ENCODE results near the gene TUBB8.
"Not testable (repeated sequence)": the region's sequence is repeated elsewhere in the genome, so short reads cannot be mapped to it uniquely, and the experiment has no call there.

Gene TUBB8

GRCh38 chr10:87177-88080 lies 38.3 kb upstream of the TUBB8 start:
- Histone ChIP-seq H3K27ac (ENCODE audit: insufficient read depth, low read length, poor library complexity, severe bottlenecking) (no peak overlapping the region), H3K36me3 (ENCODE audit: control insufficient read depth, insufficient read depth, low read length) (no peaks in the 10 kb centered on the region), H3K4me3 (ENCODE audit: insufficient read depth, low read depth, low read length, poor library complexity, severe bottlenecking) (no peak overlapping the region), H3K4me1 (ENCODE audit: control insufficient read depth, insufficient read depth, low read length, poor library complexity, severe bottlenecking) (no peaks in the 10 kb centered on the region), H3K9me3 (ENCODE audit: control insufficient read depth, low read length) (no peaks in the 10 kb centered on the region), H3K27me3 (replicated peaks; ENCODE audit: control insufficient read depth, insufficient read depth, low read length, poor library complexity, severe bottlenecking) (no peaks in the 10 kb centered on the region)
- no peak for DNase-seq

GRCh38 chr10:86031-86430 lies 36.9 kb upstream of the TUBB8 start:
- H3K27ac ChIP-seq (ENCODE audit: insufficient read depth, low read length, poor library complexity, severe bottlenecking): no peak overlapping the region

GRCh38 chr10:85044-85443 lies 35.9 kb upstream of the TUBB8 start:
- no peak overlapping the region for H3K4me3 ChIP-seq (ENCODE audit: insufficient read depth, low read depth, low read length, poor library complexity, severe bottlenecking)
- H3K27me3 ChIP-seq (replicated peaks; ENCODE audit: control insufficient read depth, insufficient read depth, low read length, poor library complexity, severe bottlenecking): peaks cover 6% of the 10 kb centered on the region
- H3K27ac ChIP-seq (ENCODE audit: insufficient read depth, low read length, poor library complexity, severe bottlenecking): no peak overlapping the region
- no peaks in the 10 kb centered on the region for H3K36me3 ChIP-seq (ENCODE audit: control insufficient read depth, insufficient read depth, low read length)
- DNase-seq: no peak
- H3K9me3 ChIP-seq (ENCODE audit: control insufficient read depth, low read length): no peaks in the 10 kb centered on the region
- H3K4me1 ChIP-seq (ENCODE audit: control insufficient read depth, insufficient read depth, low read length, poor library complexity, severe bottlenecking): no peaks in the 10 kb centered on the region

More at GRCh38 chr10:86031-86430, 36.9 kb upstream of the TUBB8 start:
- no peaks in the 10 kb centered on the region for H3K27me3 ChIP-seq (replicated peaks; ENCODE audit: control insufficient read depth, insufficient read depth, low read length, poor library complexity, severe bottlenecking)
- H3K4me3 ChIP-seq (ENCODE audit: insufficient read depth, low read depth, low read length, poor library complexity, severe bottlenecking): no peak overlapping the region
- H3K4me1 ChIP-seq (ENCODE audit: control insufficient read depth, insufficient read depth, low read length, poor library complexity, severe bottlenecking): no peaks in the 10 kb centered on the region
- DNase-seq: no peak
- H3K9me3 ChIP-seq (ENCODE audit: control insufficient read depth, low read length): no peaks in the 10 kb centered on the region
- H3K36me3 ChIP-seq (ENCODE audit: control insufficient read depth, insufficient read depth, low read length): no peaks in the 10 kb centered on the region

- DNase-seq: no peak
- Histone ChIP-seq H3K4me1 (ENCODE audit: control insufficient read depth, insufficient read depth, low read length, poor library complexity, severe bottlenecking) (no peaks in the 10 kb centered on the region), H3K27ac (ENCODE audit: insufficient read depth, low read length, poor library complexity, severe bottlenecking) (no peak overlapping the region), H3K27me3 (replicated peaks; ENCODE audit: control insufficient read depth, insufficient read depth, low read length, poor library complexity, severe bottlenecking) (peaks cover 8% of the 10 kb centered on the region), H3K9me3 (ENCODE audit: control insufficient read depth, low read length) (no peaks in the 10 kb centered on the region), H3K36me3 (ENCODE audit: control insufficient read depth, insufficient read depth, low read length) (no peaks in the 10 kb centered on the region), H3K4me3 (ENCODE audit: insufficient read depth, low read depth, low read length, poor library complexity, severe bottlenecking) (no peak overlapping the region)
Observed at GRCh38 chr10:83930-84530, 34.9 kb upstream of the TUBB8 start.

- H3K4me3 ChIP-seq (ENCODE audit: insufficient read depth, low read depth, low read length, poor library complexity, severe bottlenecking): no peak overlapping the region
- DNase-seq: no peak
- H3K27ac ChIP-seq (ENCODE audit: insufficient read depth, low read length, poor library complexity, severe bottlenecking): no peak overlapping the region
- no peaks in the 10 kb centered on the region for H3K36me3 ChIP-seq (ENCODE audit: control insufficient read depth, insufficient read depth, low read length)
- H3K9me3 ChIP-seq (ENCODE audit: control insufficient read depth, low read length): no peaks in the 10 kb centered on the region
- H3K27me3 ChIP-seq (replicated peaks; ENCODE audit: control insufficient read depth, insufficient read depth, low read length, poor library complexity, severe bottlenecking): peaks cover 8% of the 10 kb centered on the region
- no peaks in the 10 kb centered on the region for H3K4me1 ChIP-seq (ENCODE audit: control insufficient read depth, insufficient read depth, low read length, poor library complexity, severe bottlenecking)
Observed at GRCh38 chr10:80477-81105, 31.5 kb upstream of the TUBB8 start.

- H3K4me3 ChIP-seq (ENCODE audit: insufficient read depth, low read depth, low read length, poor library complexity, severe bottlenecking): no peak overlapping the region
- no peaks in the 10 kb centered on the region for H3K36me3 ChIP-seq (ENCODE audit: control insufficient read depth, insufficient read depth, low read length)
- H3K4me1 ChIP-seq (ENCODE audit: control insufficient read depth, insufficient read depth, low read length, poor library complexity, severe bottlenecking): no peaks in the 10 kb centered on the region
- no peaks in the 10 kb centered on the region for H3K9me3 ChIP-seq (ENCODE audit: control insufficient read depth, low read length)
- H3K27ac ChIP-seq (ENCODE audit: insufficient read depth, low read length, poor library complexity, severe bottlenecking): no peak overlapping the region
- no peak for DNase-seq
- H3K27me3 ChIP-seq (replicated peaks; ENCODE audit: control insufficient read depth, insufficient read depth, low read length, poor library complexity, severe bottlenecking): peaks cover 8% of the 10 kb centered on the region
Observed at GRCh38 chr10:79532-80215, 30.6 kb upstream of the TUBB8 start.

- Histone ChIP-seq H3K36me3 (ENCODE audit: control insufficient read depth, insufficient read depth, low read length) (no peaks in the 10 kb centered on the region), H3K4me3 (ENCODE audit: insufficient read depth, low read depth, low read length, poor library complexity, severe bottlenecking) (no peak overlapping the region), H3K9me3 (ENCODE audit: control insufficient read depth, low read length) (no peaks in the 10 kb centered on the region), H3K4me1 (ENCODE audit: control insufficient read depth, insufficient read depth, low read length, poor library complexity, severe bottlenecking) (no peaks in the 10 kb centered on the region), H3K27ac (ENCODE audit: insufficient read depth, low read length, poor library complexity, severe bottlenecking) (no peak overlapping the region), H3K27me3 (replicated peaks; ENCODE audit: control insufficient read depth, insufficient read depth, low read length, poor library complexity, severe bottlenecking) (peaks cover 8% of the 10 kb centered on the region)
- DNase-seq: no peak
Observed at GRCh38 chr10:78556-78955, 29.5 kb upstream of the TUBB8 start.

- not testable (repeated sequence) for H3K36me3 ChIP-seq (ENCODE audit: control insufficient read depth, insufficient read depth, low read length); H3K27ac ChIP-seq (ENCODE audit: insufficient read depth, low read length, poor library complexity, severe bottlenecking); H3K27me3 ChIP-seq (replicated peaks; ENCODE audit: control insufficient read depth, insufficient read depth, low read length, poor library complexity, severe bottlenecking); DNase-seq; H3K4me1 ChIP-seq (ENCODE audit: control insufficient read depth, insufficient read depth, low read length, poor library complexity, severe bottlenecking); H3K9me3 ChIP-seq (ENCODE audit: control insufficient read depth, low read length)
- H3K4me3 ChIP-seq (ENCODE audit: insufficient read depth, low read depth, low read length, poor library complexity, severe bottlenecking): peak overlapping the region; percentile 53
Observed at GRCh38 chr10:74266-74621, 25.1 kb upstream of the TUBB8 start.

GRCh38 chr10:73543-74265 lies 24.6 kb upstream of the TUBB8 start:
- not testable (repeated sequence) for H3K9me3 ChIP-seq (ENCODE audit: control insufficient read depth, low read length); H3K36me3 ChIP-seq (ENCODE audit: control insufficient read depth, insufficient read depth, low read length); H3K4me1 ChIP-seq (ENCODE audit: control insufficient read depth, insufficient read depth, low read length, poor library complexity, severe bottlenecking); H3K27me3 ChIP-seq (replicated peaks; ENCODE audit: control insufficient read depth, insufficient read depth, low read length, poor library complexity, severe bottlenecking); H3K27ac ChIP-seq (ENCODE audit: insufficient read depth, low read length, poor library complexity, severe bottlenecking)
- peak in 1 of 3 donors; percentile 7 for DNase-seq
- peak overlapping the region; percentile 53 for H3K4me3 ChIP-seq (ENCODE audit: insufficient read depth, low read depth, low read length, poor library complexity, severe bottlenecking)

Measured in effector memory CD4-positive, alpha-beta T cell (primary cell).